ENCODE results near the gene MPP4. TPM values are rescaled to one million over a fixed set of nuclear protein-coding genes. Genes with fewer than 3 reads are reported as not detected.

Gene MPP4, protein sequence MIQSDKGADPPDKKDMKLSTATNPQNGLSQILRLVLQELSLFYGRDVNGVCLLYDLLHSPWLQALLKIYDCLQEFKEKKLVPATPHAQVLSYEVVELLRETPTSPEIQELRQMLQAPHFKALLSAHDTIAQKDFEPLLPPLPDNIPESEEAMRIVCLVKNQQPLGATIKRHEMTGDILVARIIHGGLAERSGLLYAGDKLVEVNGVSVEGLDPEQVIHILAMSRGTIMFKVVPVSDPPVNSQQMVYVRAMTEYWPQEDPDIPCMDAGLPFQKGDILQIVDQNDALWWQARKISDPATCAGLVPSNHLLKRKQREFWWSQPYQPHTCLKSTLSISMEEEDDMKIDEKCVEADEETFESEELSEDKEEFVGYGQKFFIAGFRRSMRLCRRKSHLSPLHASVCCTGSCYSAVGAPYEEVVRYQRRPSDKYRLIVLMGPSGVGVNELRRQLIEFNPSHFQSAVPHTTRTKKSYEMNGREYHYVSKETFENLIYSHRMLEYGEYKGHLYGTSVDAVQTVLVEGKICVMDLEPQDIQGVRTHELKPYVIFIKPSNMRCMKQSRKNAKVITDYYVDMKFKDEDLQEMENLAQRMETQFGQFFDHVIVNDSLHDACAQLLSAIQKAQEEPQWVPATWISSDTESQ
- polyA plus RNA-seq (ENCODE audit: insufficient read length) = 0.09 TPM

DNA sequence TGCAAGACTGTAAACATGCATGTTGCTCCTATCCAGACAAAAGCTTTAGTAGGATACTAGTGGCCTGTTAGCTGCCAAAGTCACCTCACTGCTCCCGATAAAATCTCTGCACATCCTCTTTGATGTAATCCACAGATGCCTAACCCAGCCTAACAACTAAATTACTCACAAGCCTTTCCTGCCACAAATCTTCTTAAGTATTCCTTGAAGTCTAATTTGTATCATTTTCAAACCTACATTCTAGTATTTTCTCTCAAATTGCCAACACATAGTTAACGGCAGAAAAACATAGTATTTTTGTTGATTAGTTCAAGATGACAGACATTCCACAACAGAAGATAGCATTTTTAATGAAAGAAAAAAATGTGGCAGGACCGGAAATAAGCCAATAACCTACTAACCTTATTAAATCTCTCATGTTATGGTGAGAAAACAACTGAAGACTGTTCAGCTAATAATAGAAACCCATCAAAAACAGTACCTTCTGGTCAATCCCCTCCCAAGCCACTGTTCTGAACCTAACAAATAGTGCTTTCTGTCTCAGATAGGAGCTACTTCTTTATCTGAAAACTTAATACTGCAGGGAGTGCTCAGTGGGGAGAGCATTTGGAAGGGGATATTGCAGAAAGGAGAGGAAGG, at the start of gene MPP4:
Gene MPP4 (minus strand): TSS at position 57 of the 639 bp plus-strand sequence. CDS start 4,690 bp downstream, outside the sequence.
- DNase-seq = no peak

GRCh38 chr2:201746551-201746950, 48.1 kb upstream of the MPP4 start:
- no peak for DNase-seq

DNA sequence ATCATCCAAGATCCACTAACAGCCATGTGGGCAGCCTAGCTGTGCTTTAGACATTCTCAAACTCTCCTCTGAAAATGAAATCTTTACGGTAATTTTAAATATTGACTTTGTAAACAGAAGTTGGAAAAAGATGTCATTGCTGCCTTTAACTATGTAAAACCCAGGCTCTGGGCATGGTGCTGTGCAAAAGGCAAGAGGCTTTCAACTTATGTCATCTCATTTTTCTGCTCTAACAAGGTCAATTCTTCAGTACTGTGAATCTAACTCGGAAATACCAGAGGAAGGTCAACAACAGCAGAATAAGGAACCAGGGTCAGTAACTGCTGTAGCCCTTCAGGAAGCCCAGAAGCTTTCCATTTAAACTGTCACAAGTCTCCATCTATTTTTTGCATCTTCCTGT, 37.0 kb upstream of the MPP4 start:
- DNase-seq = no peak

DNA sequence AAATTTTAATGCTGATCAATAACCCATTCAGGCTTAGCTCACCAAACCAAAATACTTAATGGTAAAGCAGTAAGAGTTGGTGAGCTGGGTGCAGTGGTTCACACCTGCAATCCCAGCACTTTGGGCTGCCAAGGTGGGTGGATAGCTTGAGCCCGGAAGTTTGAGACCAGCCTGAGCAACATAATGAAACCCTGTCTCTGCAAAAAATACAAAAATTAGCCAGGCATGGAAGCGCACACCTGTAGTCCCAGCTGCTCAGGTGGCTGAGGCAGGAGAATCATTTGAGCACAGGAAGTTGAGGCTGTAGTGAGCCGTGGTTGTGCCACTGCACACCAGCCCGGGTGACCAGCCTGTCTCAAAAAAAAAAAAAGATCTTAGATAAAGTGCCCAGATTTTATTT, 35.7 kb upstream of the MPP4 start:
- no peak for DNase-seq

- DNase-seq = no peak
Measured at GRCh38 chr2:201733544-201733943, 35.1 kb upstream of the MPP4 start.

- DNase-seq = no peak
Measured at GRCh38 chr2:201730651-201731285, 32.3 kb upstream of the MPP4 start.

DNA sequence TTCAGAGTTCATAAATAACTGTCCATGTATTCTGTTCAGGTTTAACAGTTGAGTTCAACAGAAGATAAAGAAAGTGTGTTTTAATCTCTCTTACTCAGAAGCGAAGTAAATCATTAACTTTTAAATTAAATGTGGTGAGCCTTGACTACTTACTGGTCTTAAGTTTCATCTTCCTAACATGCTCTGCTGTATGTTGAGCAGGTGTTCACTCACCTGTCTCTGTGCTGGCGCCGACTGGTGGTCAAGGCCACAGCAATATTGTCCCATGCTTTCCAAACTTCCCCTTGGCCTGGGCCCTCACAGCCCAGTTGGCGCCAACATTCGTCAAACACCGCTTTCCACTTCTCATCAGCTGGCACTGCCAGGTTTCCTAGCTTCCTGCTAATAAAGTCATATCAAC, 17.0 kb upstream of the MPP4 start:
- DNase-seq = no peak

GRCh38 chr2:201712726-201713125, 14.3 kb upstream of the MPP4 start:
- DNase-seq = no peak

DNA sequence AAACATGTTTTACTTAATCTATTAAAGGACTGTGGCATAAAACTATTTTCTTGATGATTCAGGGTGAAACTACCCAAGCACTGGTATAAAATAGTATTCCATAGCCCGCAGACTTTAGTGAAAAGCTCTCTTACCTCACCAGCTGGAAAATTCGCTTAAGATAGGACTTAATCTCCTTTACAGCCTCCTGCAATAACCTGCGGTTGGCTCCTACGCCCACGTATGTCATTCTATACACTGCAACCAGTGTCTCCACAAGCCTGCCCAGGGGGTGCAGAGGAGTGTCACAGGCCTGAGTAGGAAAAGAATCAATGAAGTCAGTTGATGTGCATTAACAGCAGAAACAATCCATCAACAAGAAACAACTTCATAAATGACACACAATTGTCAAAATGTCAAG, 11.3 kb upstream of the MPP4 start:
- no peak for DNase-seq

DNA sequence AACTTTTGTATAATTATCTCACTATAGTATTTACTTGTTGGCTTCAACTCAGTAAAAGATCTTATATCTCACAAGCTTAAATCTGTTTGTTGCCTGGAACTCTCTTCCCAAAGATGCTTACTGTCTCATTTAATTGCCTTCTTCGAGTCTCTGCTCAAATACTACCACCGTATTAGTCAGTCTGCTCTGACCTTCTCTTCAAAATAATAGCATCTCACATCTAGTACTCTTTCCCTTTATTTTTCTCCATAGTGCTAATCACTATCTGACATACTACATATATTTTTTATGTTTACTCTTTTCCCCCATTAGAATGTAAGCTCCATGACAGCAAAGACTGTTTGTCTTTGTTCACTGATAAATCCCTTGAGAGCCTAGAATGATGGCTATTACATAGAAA, 10.6 kb upstream of the MPP4 start:
- no peak for DNase-seq

GRCh38 chr2:201707753-201708152, 9.3 kb upstream of the MPP4 start:
- DNase-seq = no peak

DNA sequence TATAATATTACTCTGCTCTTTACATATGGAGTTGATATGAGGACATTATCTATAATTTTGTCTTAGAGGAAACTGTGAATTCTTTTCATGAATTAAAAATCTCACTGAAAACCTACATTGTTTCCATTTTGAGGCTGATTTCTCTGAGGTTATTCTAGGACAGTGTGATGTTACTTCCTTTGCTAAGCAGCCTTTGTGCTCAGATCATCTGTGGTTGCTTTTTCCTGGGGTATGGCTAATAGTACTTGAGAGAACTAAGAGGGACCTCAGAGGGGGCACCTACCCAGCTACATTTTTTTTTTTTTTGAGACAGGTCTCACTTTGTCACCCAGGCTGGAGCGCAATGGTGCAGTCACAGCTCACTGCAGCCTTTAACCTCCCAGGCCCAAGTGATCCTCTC, 8.7 kb upstream of the MPP4 start:
- DNase-seq = no peak

DNA sequence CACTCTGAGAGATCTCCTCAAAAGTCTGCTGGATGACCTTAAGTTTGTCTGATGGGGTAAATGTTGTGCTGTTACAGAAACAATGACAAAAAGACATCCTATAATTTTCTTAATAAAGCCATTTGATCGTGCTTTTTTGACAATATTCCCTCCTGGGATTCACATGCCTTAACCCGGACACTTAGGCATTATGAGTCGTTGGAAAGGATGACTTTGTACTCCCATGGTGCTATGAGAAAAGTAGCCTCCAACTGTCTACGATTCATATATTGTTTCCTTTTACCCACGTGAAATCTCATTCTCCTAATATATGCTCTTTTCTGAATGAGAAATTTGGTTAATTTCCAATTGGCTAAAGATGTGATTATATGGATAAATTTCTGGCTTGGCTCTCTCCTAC, 6.1 kb upstream of the MPP4 start:
- no peak for DNase-seq

GRCh38 chr2:201701646-201702045, 3.2 kb upstream of the MPP4 start:
- DNase-seq = no peak

DNA sequence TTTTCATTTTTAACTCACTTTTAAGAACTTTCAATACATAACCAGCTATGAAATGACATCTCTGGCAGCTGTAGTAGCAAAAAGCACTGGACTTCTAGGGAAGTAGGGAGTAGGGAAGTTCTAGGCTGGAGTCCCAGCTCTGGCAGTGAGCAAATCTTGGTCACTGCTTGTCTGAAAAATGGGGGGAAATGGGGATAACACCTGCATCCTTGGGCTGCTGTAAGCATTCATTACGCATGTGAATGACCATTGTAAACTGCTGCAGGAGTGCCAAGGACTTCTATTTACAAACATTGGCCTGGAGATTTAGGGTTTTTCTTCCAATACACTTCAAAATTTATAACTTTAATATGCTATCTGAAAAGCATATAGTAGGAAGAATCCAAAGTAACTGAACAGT, 972 bp upstream of the MPP4 start:
- peak; percentile 76 for DNase-seq

GRCh38 chr2:201697899-201698298, 545 bp downstream of the MPP4 start:
- no peak for DNase-seq

GRCh38 chr2:201696151-201696659, 2.2 kb downstream of the MPP4 start:
- peak; percentile 23 for DNase-seq

GRCh38 chr2:201685156-201685555, 13.3 kb downstream of the MPP4 start:
- DNase-seq = no peak

GRCh38 chr2:201680743-201681142, 17.7 kb downstream of the MPP4 start:
- DNase-seq = no peak

DNA sequence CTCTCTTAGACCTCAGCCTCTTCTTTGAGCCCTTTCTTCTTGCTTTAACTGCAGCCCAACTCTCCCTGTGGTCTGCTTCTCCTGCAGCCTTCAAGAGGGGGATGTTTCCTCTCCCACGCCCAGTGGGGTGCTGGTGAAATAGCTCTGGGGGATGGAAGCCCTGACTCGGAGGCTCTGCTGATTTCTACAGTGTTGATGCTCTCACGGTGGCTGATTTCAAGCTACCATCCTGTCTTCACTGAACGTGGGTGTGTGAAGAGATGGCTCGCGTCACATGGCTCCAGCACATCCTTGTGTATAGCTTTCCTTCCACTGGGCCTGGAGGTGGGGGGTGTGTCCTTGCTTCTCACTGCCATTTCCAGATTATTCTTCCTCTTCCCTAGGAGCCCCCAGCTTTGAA, 20.0 kb downstream of the MPP4 start:
- DNase-seq = no peak

DNA sequence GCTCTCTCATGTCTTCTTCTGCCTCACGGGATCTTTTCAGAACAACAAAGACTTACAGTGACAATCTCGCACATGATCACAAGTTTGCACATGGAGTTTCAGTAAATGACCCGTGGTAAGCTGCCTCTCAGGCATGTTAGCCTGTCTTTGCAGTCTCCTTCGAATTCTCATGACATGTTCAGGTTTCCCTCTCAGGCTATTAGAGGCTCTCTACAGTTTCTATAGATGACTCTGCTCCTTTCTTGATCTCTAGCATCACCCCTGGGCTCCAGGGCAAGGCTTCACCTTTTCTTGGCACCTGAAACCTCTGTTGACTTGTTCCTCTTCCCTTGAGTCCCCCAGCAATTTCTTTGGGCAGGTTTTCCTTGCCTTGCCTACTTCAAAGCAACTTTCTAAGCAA, 23.0 kb downstream of the MPP4 start:
- DNase-seq = no peak

DNA sequence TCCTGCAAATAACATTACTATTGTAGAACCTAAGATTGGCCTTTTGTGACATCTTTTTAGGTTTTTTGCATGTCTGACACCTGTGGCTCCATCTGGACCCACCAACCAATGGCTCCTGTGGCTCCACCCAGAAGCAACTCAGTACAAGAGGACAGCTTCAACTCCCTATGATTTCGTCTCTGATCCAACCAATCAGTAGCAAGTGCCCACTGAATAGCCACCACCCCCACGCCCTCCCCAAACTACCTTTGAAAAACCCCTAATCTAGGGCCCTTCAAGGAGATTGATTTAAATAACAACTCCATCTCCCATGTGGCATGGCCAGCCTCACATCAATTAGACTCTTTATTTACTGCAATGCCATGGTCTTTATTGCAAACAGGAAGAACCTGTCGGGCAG, 23.6 kb downstream of the MPP4 start:
- DNase-seq = no peak

DNA sequence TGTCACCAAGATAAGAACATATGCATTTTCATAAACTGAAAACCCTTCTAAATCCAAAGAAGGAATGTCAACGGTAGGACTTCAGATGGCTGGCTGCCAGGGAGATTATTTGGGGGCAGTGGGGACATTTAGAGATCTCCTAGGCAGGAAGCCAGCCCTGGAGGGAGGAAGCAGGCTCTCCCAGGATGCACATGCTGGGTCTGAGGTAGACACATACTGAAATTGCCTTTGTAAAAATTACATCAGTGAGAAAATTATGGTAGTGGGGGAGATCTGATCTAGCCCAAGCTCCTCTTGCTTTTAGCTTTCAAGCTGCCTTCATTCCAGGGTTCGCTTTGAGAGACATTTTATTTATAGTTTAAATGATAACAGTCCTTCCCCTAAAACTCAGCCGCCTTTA, 24.1 kb downstream of the MPP4 start:
- DNase-seq = no peak
